ENCODE data around the gene SLC38A2. TPM values are rescaled to one million over a fixed set of nuclear protein-coding genes. Genes with fewer than 3 reads are reported as not detected.

SLC38A2 gene
- total RNA-seq, 2 donors from 2014 or later: 116 to 264 TPM

- Histone ChIP-seq H3K27me3 (replicated peaks; ENCODE audit: insufficient read depth) (no peaks in the 10 kb centered on the region), H3K27ac (no peak overlapping the region), H3K36me3 (peaks cover 3 to 34% of the 10 kb centered on the region in 2 donors), H3K9me3 (no peaks in the 10 kb centered on the region), H3K4me1 (replicated peaks) (peaks cover 23% of the 10 kb centered on the region), H3K4me3 (no peak overlapping the region)
- intact Hi-C loops (cut with DNase I): loop anchor here (2.0 to 10.0 kb wide), 3 partner anchors 209 to 571 kb away; no protein-coding TSS in a partner anchor
- 85% methylated on average over 3 of the region's 3 CpGs for whole genome bisulfite sequencing
- no peak for TF ChIP-seq CTCF (IDR thresholded peaks at IDR 0.05)
- no peak for TF ChIP-seq POLR2A (IDR thresholded peaks at IDR 0.05)
- no peak for TF ChIP-seq POLR2AphosphoS5 (IDR thresholded peaks at IDR 0.05)
- DNase-seq (ENCODE audit: low spot score): no peak
Observed at GRCh38 chr12:46364300-46364696, 8.3 kb downstream of the SLC38A2 start.

GRCh38 chr12:46363582-46364299 lies 8.8 kb downstream of the SLC38A2 start:
- intact Hi-C loops (cut with DNase I): loop anchor here (2.0 to 10.0 kb wide), 3 partner anchors 209 to 571 kb away; no protein-coding TSS in a partner anchor
- Histone ChIP-seq H3K27ac (no peak overlapping the region), H3K9me3 (no peaks in the 10 kb centered on the region), H3K4me3 (no peak overlapping the region), H3K27me3 (replicated peaks; ENCODE audit: insufficient read depth) (no peaks in the 10 kb centered on the region), H3K4me1 (replicated peaks) (peaks cover 20% of the 10 kb centered on the region), H3K36me3 (peaks cover 3 to 34% of the 10 kb centered on the region in 2 donors)
- TF ChIP-seq POLR2AphosphoS5 (IDR thresholded peaks at IDR 0.05) (no peak), CTCF (IDR thresholded peaks at IDR 0.05) (no peak), POLR2A (IDR thresholded peaks at IDR 0.05) (no peak)
- DNase-seq (ENCODE audit: low spot score): no peak
- 86% methylated on average over 9 of the region's 9 CpGs for WGBS

DNA sequence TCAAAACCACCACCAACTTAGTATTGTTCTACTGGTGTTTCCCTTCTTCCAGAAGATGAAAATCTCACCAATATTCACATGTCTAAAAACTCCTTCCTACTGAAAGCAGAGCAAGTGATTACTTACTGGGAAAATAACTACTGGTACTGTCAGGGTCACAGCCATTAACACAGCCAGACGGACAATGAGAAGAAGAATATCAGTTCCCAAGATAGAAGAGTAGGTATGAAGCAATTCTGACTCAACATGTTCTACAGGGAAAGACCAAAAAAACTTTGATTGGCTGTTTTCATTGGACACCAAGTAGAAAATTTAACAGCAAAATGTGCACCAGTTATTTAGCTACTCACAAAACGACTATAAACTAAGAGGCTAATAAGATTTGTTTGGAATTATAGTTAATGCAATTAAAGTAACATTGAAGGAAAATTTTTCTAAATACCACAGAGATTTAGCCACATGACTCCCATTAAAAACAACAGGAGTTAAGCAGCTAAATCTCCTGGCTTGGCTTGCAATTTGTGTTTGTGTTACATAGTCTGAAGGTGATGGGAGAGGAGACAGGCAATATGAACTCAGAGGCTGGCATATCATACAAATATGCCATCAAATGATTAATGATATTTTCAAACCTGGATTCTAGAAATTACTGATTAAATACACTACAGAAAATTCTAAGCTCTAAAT lies 9.5 kb downstream of the SLC38A2 start:
- peaks cover 20% of the 10 kb centered on the region for H3K4me1 ChIP-seq (replicated peaks)
- intact Hi-C loops (cut with DNase I): loop anchor here (10.0 kb wide), 2 partner anchors 208 to 572 kb away; no protein-coding TSS in a partner anchor
- TF ChIP-seq POLR2AphosphoS5 (IDR thresholded peaks at IDR 0.05) (no peak), CTCF (IDR thresholded peaks at IDR 0.05) (no peak), POLR2A (IDR thresholded peaks at IDR 0.05) (no peak)
- no peak for DNase-seq (ENCODE audit: low spot score)
- no peaks in the 10 kb centered on the region for H3K27me3 ChIP-seq (replicated peaks; ENCODE audit: insufficient read depth)
- no peaks in the 10 kb centered on the region for H3K9me3 ChIP-seq
- no peak overlapping the region for H3K27ac ChIP-seq
- WGBS: 43% methylated on average over 2 of the region's 2 CpGs
- peaks cover 3 to 34% of the 10 kb centered on the region in 2 donors for H3K36me3 ChIP-seq
- no peak overlapping the region for H3K4me3 ChIP-seq

DNA sequence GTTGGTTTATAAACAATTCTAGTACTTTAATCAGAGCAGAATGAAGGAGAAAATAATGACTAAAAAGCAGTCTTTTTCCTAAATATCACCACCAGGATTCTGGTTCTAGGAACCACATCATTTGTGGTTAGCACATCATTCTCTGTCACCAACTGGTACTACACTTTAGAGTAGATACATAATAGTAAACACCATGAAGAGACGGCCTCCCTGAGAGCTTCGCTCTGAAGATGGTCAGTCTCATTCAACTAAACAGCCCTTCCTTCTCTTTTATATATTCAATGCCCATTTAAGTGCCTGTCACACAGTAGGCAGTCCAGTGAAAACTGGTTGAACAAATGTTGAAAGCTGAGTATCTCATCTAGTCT lies 10.9 kb downstream of the SLC38A2 start:
- TF ChIP-seq POLR2A (IDR thresholded peaks at IDR 0.05) (no peak), CTCF (IDR thresholded peaks at IDR 0.05) (no peak), POLR2AphosphoS5 (IDR thresholded peaks at IDR 0.05) (no peak)
- no peak overlapping the region for H3K4me3 ChIP-seq

More for the DNA sequence above, 10.9 kb downstream of the SLC38A2 start:
- intact Hi-C loops (cut with DNase I): loop anchor here (10.0 kb wide), 2 partner anchors 207 to 573 kb away; no protein-coding TSS in a partner anchor
- peaks cover 13% of the 10 kb centered on the region for H3K4me1 ChIP-seq (replicated peaks)
- H3K9me3 ChIP-seq: no peaks in the 10 kb centered on the region
- DNase-seq (ENCODE audit: low spot score): no peak
- H3K36me3 ChIP-seq: peaks cover 3 to 31% of the 10 kb centered on the region in 2 donors
- no peaks in the 10 kb centered on the region for H3K27me3 ChIP-seq (replicated peaks; ENCODE audit: insufficient read depth)
- 89% methylated on average over 2 of the region's 2 CpGs for WGBS
- no peak overlapping the region for H3K27ac ChIP-seq

Measured in prostate gland (tissue), 2 donors.